ENCODE results near the gene MAGEA3.
"Not testable (repeated sequence)": the region's sequence is repeated elsewhere in the genome, so short reads cannot be mapped to it uniquely, and the experiment has no call there.

MAGEA3 gene

DNA sequence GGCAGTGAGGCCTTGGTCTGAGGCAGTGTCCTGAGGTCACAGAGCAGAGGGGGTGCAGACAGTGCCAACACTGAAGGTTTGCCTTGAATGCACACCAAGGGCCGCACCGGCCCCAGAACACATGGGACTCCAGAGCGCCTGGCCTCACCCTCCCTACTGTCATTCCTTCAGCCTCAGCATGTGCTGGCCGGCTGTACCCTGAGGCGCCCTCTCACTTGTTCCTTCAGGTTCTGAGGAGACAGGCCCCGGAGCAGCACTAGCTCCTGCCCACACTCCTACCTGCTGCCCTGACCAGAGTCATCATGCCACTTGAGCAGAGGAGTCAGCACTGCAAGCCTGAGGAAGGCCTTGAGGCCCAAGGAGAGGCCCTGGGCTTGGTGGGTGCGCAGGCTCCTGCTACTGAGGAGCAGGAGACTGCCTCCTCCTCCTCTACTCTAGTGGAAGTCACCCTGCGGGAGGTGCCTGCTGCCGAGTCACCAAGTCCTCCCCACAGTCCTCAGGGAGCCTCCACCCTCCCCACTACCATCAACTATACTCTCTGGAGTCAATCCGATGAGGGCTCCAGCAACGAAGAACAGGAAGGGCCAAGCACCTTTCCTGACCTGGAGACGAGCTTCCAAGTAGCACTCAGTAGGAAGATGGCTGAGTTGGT lies 37.4 kb downstream of the MAGEA3 start:
- no peak for DNase-seq (ENCODE audit: low read depth, low spot score)

DNA sequence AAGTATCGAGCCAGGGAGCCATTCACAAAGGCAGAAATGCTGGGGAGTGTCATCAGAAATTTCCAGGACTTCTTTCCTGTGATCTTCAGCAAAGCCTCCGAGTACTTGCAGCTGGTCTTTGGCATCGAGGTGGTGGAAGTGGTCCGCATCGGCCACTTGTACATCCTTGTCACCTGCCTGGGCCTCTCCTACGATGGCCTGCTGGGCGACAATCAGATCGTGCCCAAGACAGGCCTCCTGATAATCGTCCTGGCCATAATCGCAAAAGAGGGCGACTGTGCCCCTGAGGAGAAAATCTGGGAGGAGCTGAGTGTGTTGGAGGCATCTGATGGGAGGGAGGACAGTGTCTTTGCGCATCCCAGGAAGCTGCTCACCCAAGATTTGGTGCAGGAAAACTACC lies 37.9 kb downstream of the MAGEA3 start:
- DNase-seq (ENCODE audit: low read depth, low spot score): not testable (repeated sequence)

DNA sequence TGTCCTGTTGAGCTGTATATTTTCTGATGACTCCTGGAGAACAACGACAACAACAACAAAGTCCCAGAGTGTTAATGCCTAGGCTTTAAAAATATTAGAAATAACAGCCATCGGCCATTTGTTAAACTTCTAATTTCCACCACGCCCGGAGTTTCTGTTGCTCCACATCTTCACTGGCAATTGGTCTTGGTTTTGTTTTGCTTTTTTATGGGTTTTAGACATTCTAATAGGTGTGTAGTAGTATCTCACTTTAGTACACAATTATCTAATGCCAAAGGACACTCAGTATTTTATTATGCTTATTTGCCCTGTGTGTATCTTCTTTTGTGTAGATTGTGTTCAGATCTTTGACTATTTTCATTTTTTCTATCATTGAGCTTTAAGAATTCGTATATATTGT lies 40.0 kb downstream of the MAGEA3 start:
- no peak for DNase-seq (ENCODE audit: low read depth, low spot score)
